Pancreas (tissue), 10 donors: ENCODE results near the gene NECTIN4. TPM values are rescaled to one million over a fixed set of nuclear protein-coding genes. Genes with fewer than 3 reads are reported as not detected.
"Not testable (repeated sequence)": the region's sequence is repeated elsewhere in the genome, so short reads cannot be mapped to it uniquely, and the experiment has no call there.

ENCODE experiments used
- ATAC-seq, 4 donors: fragments of 200-7000 bp; cut with Tn5 transposase; one replicate each; pipeline versions ENCODE4 v1.8.0 to v1.9.1; 2020; ENCODE audit warnings: mild to moderate bottlenecking in 4 of 4, moderate library complexity in 4 of 4
- DNase-seq, 6 donors: peaks; one replicate each; pipeline ENCODE4 v3.0.0-alpha.2; 2020
- FAIRE-seq: peaks from 2 replicates; lab custom pipeline; 2012; peaks lifted over from hg19 to GRCh38; lab: Jason Lieb, UNC
- H3K27ac ChIP-seq, 4 donors: fragments of 200-600 bp; sonication (generic); 1 replicate in 3 of 4; 2 replicates in 1 of 4; pipeline versions ENCODE4 v1.5.0 to v1.8.0; 2020
- H3K27me3 ChIP-seq, 4 donors: fragments of 200-600 bp; one replicate each; pipeline ENCODE4 v1.8.0; 2021
- H3K36me3 ChIP-seq, 3 donors: fragments of 200-600 bp; sonication (generic) in 1 of 3; one replicate each; pipeline versions ENCODE4 v1.5.0 to v1.8.0; 2020 to 2021
- H3K4me1 ChIP-seq, 3 donors: fragments of 200-600 bp; one replicate each; pipeline ENCODE4 v1.8.0; 2021
- H3K4me3 ChIP-seq, 4 donors: fragments of 200-600 bp; sonication (generic) in 2 of 4; one replicate each; pipeline versions ENCODE4 v1.5.0 to v1.8.0; 2020 to 2021
- H3K9me3 ChIP-seq, 4 donors: fragments of 200-600 bp; one replicate each; pipeline ENCODE4 v1.8.0; 2021
- WGBS, 2 donors: extraction: QIAGEN DNeasy Blood & Tissue Kit; methylation state at CpG; one replicate each; pipeline ENCODE4 v1.1.7; 2013; 5-methylcytosine and 5-hydroxymethylcytosine counted together
- intact Hi-C, 3 donors: fragments of 100-400 bp; cut with DNase I; formaldehyde crosslinking; loops; one replicate each; pipeline versions ENCODE4 v1.11.1 to v1.14.2; 2022
- polyA plus RNA-seq, 2 donors: library from polyadenylated mRNA; stranded (reverse); fragments of 200-250 nt; gene quantifications; one replicate each; pipeline ENCODE4 v1.2.3, GENCODE V29; 2013
- total RNA-seq, 6 donors: library from RNA; stranded (reverse); fragmentation: NEBNext Ultra II Directional in 4 of 6; extraction: Animal tissue kit (Norgen Biotek cat#: 25700) in 4 of 6; gene quantifications; one replicate each; pipeline versions ENCODE4 v1.2.1 to v1.2.4, GENCODE V29; 2021 to 2023
- TF ChIP-seq, protein P1 (sequence below), 4 donors: fragments of 200-600 bp; sonication (generic) in 3 of 4; IDR thresholded peaks; one replicate each; pipeline versions ENCODE4 v1.5.0 to v1.8.0; 2021; ENCODE audit warnings: antibody characterized with exemption in 4 of 4
- donor health status: healthy with polysubstance abuse.
- donor health status: DM: no; HTN: no; CAD: no; lungs with moderate emphysema.
- donor health status: DM: no; HTN: no; CAD: no.
- donor health status: control.
- donor health status: control.
- donor health status: Bipolar disorder and iron deficiency.
- donor health status: DM: yes; HTN: yes; CAD: no.
- donor health status: DM: no; HTN: no; CAD: no.
- donor health status: DM: no; HTN: no; CAD: no.
- donor health status: DM: yes; HTN: yes; CAD: no.

The NECTIN4 gene
- total and polyA plus RNA-seq, 8 donors: 1.7 to 9.3 (median 3.1) TPM

DNA sequence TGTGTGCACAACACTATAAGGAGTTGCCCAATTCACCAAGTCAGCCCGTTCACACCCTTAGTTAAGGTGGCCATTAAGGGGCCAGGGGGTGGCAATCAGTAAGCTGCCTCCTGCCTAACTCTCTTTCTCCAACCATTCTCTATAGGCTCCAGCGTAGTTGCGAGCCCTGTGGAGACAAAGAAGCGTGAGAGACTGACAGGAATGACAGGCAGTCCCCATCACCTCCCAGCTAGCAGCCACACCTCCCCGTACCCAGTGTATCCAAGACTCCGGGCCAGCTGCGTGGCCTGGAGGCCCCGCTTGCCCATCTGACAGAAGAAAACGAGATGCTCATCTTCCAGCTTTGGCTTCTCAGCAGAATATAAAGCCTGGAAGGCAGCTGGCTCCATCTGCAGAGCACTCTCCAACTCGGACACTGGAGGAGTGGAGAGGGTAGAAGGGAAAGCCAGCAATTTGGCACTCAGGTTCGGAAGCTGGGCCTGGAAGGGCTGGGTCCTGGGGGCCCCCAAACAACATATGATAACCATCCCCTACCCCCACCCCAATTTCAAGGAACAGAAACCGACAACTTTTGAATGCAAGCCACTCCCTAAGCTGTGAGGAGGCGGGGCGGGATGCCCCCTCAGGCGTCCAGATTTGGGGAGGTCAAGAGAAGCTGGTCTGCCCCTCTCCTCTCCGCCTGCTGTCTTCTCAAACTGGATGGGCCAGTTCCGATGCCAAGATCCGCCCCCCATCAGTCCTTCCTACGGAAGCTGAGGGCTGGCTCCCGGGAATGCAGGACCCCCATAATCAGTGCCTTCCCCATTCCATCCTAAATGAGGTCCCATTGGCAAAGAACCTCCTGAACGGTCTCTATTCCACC is 51.5 kb downstream of the NECTIN4 start:
- H3K27ac ChIP-seq: peak overlapping the region; percentile 53 to 66 (median 54)
- peaks cover 0 to 3% (median 3%) of the 10 kb centered on the region in 3 donors for H3K4me1 ChIP-seq
- peak; percentile 29 to 52 (median 34) for ATAC-seq
- H3K27me3 ChIP-seq: no peaks in the 10 kb centered on the region
- FAIRE-seq: no peak
- intact Hi-C loops: no loop called here
- DNase-seq: peak in 3 of 6 donors; percentile 45 to 71 (median 51)
- peaks cover 0 to 34% (median 18%) of the 10 kb centered on the region in 3 donors for H3K36me3 ChIP-seq
- TF ChIP-seq, protein P1, sequence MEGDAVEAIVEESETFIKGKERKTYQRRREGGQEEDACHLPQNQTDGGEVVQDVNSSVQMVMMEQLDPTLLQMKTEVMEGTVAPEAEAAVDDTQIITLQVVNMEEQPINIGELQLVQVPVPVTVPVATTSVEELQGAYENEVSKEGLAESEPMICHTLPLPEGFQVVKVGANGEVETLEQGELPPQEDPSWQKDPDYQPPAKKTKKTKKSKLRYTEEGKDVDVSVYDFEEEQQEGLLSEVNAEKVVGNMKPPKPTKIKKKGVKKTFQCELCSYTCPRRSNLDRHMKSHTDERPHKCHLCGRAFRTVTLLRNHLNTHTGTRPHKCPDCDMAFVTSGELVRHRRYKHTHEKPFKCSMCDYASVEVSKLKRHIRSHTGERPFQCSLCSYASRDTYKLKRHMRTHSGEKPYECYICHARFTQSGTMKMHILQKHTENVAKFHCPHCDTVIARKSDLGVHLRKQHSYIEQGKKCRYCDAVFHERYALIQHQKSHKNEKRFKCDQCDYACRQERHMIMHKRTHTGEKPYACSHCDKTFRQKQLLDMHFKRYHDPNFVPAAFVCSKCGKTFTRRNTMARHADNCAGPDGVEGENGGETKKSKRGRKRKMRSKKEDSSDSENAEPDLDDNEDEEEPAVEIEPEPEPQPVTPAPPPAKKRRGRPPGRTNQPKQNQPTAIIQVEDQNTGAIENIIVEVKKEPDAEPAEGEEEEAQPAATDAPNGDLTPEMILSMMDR (IDR thresholded peaks at IDR 0.05): no peak
- no peaks in the 10 kb centered on the region for H3K9me3 ChIP-seq
- 34% methylated on average over 21 of the region's 21 CpGs for WGBS, 2 donors
- peak overlapping the region; percentile 62 to 84 (median 71) for H3K4me3 ChIP-seq

GRCh38 chr1:161033751-161034150 is 55.6 kb downstream of the NECTIN4 start:
- 89 to 95% methylated on average over 3 of the region's 3 CpGs for WGBS, 2 donors

DNA sequence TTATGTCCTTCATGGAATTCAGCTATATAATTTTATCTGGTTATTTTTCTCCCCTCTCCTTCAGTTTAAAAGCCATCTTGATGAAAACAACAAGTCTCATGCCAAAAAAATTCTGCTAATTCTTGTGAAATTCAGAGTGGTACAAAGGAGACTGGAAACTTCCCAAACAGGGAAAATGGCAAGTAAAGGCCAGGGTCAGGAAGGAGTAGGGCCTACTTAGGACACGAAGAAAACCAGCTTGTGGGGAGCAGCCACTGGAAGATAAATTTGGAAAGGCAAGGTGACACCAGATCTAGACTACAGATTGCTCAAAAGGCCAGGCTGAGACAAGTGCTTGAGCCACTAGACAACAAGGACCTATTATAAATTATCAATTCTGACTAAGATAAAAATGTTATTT is 56.9 kb downstream of the NECTIN4 start:
- intact Hi-C loops: no loop called here
- Histone ChIP-seq H3K27me3 (no peaks in the 10 kb centered on the region), H3K36me3 (no peaks in the 10 kb centered on the region), H3K27ac (no peak overlapping the region), H3K4me1 (no peaks in the 10 kb centered on the region), H3K9me3 (no peaks in the 10 kb centered on the region), H3K4me3 (no peak overlapping the region)
- ATAC-seq: no peak
- TF ChIP-seq, protein P1 (IDR thresholded peaks at IDR 0.05): no peak
- 59 to 77% methylated on average over 1 of the region's 1 CpG for WGBS, 2 donors
- no peak for FAIRE-seq
- DNase-seq: no peak

More at GRCh38 chr1:161033751-161034150, 55.6 kb downstream of the NECTIN4 start:
- FAIRE-seq: no peak
- Histone ChIP-seq H3K9me3 (no peaks in the 10 kb centered on the region), H3K4me3 (no peak overlapping the region), H3K4me1 (no peaks in the 10 kb centered on the region), H3K27ac (no peak overlapping the region), H3K36me3 (no peaks in the 10 kb centered on the region), H3K27me3 (no peaks in the 10 kb centered on the region)
- no peak for ATAC-seq
- intact Hi-C loops: no loop called here
- TF ChIP-seq, protein P1 (IDR thresholded peaks at IDR 0.05): no peak
- no peak for DNase-seq

GRCh38 chr1:161031874-161032273 is 57.5 kb downstream of the NECTIN4 start:
- H3K36me3 ChIP-seq: no peaks in the 10 kb centered on the region
- no peak for DNase-seq
- TF ChIP-seq, protein P1 (IDR thresholded peaks at IDR 0.05): no peak
- intact Hi-C loops: no loop called here
- no peaks in the 10 kb centered on the region for H3K9me3 ChIP-seq
- no peak overlapping the region for H3K27ac ChIP-seq
- 70 to 79% methylated on average over 2 of the region's 2 CpGs for WGBS, 2 donors
- ATAC-seq: no peak
- no peak overlapping the region for H3K4me3 ChIP-seq
- H3K27me3 ChIP-seq: no peaks in the 10 kb centered on the region
- no peaks in the 10 kb centered on the region for H3K4me1 ChIP-seq
- FAIRE-seq: no peak

DNA sequence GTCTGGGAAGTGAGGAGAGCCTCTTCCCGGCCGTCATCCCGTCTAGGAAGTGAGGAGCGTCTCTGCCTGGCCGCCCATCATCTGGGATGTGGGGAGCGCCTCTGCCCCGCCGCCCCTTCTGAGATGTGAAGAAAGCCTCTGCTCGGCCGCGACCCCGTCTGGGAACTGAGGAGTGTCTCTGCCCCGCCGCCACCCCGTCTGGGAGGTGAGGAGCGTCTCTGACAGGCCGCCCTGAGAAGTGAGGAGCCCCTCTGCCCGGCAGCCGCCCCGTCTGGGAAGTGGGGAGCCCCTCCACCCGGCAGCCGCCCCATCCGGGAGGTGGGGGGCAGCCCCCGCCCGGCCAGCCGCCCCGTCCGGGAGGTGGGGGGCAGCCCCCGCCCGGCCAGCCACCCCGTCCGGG is 59.9 kb downstream of the NECTIN4 start:
- H3K4me3 ChIP-seq, FAIRE-seq, DNase-seq, H3K27me3 ChIP-seq, H3K4me1 ChIP-seq, H3K36me3 ChIP-seq, H3K9me3 ChIP-seq, H3K27ac ChIP-seq, intact Hi-C loops, ATAC-seq: not testable (repeated sequence)
- 96 to 97% methylated on average over 28 to 32 of the region's 32 CpGs for WGBS, 2 donors

DNA sequence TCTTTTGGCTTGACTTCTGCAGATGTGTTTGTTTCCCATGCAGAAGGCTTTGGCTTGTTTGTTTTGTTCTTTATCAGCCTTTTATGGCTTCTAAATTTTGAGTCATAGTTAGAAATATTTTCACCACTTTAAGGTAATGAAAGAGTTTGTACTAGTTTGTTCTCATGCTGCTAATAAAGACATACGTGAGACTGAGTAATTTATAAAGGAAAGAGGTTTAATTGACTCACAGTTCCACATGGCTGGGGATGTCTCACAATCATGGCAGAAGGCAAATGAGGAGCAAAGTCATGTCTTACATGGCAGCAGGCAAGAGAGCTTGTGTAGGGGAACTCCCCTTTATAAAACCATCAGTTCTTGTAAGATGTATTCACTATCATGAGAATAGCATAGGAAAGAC is 62.4 kb downstream of the NECTIN4 start:
- FAIRE-seq, H3K27me3 ChIP-seq, intact Hi-C loops, H3K36me3 ChIP-seq, DNase-seq, H3K4me3 ChIP-seq, H3K27ac ChIP-seq, H3K4me1 ChIP-seq, H3K9me3 ChIP-seq: not testable (repeated sequence)
- WGBS, 2 donors: 33 to 49% methylated on average over 1 of the region's 1 CpG
- peak in 1 of 4 donors; percentile 29 for ATAC-seq

DNA sequence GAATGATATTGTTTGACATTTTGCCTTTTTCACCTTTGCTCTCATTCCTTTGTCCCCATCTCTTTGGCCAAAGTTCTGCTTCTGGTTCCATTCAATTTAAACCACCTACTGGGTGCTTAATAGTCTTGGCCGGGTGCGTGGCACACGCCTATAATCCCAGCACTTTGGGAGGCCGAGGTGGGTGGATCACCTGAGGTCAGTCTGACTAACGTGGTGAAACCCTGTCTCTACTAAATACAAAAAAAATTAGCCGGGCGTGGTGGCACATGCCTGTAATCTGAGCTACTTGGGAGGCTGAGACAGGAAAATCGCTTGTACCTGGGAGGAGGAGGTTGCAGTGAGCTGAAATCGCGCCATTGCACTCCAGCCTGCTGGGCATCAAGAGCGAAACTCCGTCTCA is 66.9 kb downstream of the NECTIN4 start:
- intact Hi-C loops, H3K9me3 ChIP-seq, DNase-seq, FAIRE-seq, ATAC-seq, H3K27me3 ChIP-seq, H3K4me3 ChIP-seq, H3K36me3 ChIP-seq: not testable (repeated sequence)
- WGBS, 2 donors: 88 to 92% methylated on average over 12 of the region's 12 CpGs
- H3K4me1 ChIP-seq: peaks cover 12 to 29% (median 26%) of the 10 kb centered on the region in 3 donors
- H3K27ac ChIP-seq: peak overlapping the region in 2 of 4 donors; percentile 26 to 76
